HCT116 (cell line): ENCODE data around the gene C19orf44. TPM values are rescaled to one million over a fixed set of nuclear protein-coding genes. Genes with fewer than 3 reads are reported as not detected.

Source experiments
- ATAC-seq: fragments of 200-7000 bp; cut with Tn5 transposase; 2 replicates; pipeline ENCODE4 v1.9.1; 2020; ENCODE audit warnings: mild to moderate bottlenecking, moderate library complexity
- BruUV-seq: library from RNA; stranded (reverse); fragments of 400-500 nt; replicated peaks from 2 replicates; lab custom pipeline; 2021; lab: Mats Ljungman, UMichigan
- CTCF ChIA-PET: fragments of 300-600 bp; sonication (Branson Sonifier 250); formaldehyde crosslinking; loops from one replicate; lab custom pipeline; 2021; ENCODE audit warnings: antibody characterized with exemption; lab: Charles Lee
- POLR2A ChIA-PET: fragments of 300-600, 350-600 bp; sonication (Branson Sonifier 250); formaldehyde crosslinking; loops from one replicate; lab custom pipeline; 2021; ENCODE audit warnings: antibody characterized with exemption; lab: Charles Lee
- RAD21 ChIA-PET, 2 experiments: fragments of 300-600 bp; sonication (Branson Sonifier 250); formaldehyde crosslinking; loops; one replicate each; lab custom pipeline; 2023; ENCODE audit warnings: low total read pairs in 2 of 2; ENCODE audit not compliant: uncharacterized antibody in 2 of 2, unreplicated experiment in 2 of 2, low non-redundant PET in 1 of 2; lab: Charles Lee
- DNase-seq: peaks from one replicate; pipeline ENCODE4 v3.0.0-alpha.2; 2010; ENCODE audit warnings: low read depth, low spot score
- H2AFZ ChIP-seq: fragments of 200-600 bp; shearing (Covaris generic), sonication (generic); 2 replicates; pipeline ENCODE4 v1.6.1; 2017; ENCODE audit warnings: low read depth, mixed run types, mixed read lengths, antibody characterized with exemption, low read length; ENCODE audit not compliant: poor library complexity, severe bottlenecking
- H3K27ac ChIP-seq: 2 replicates; pipeline ENCODE4 v1.5.1; 2012; ENCODE audit warnings: low read depth, low read length
- H3K27me3 ChIP-seq: fragments of 200-600 bp; sonication (generic); 2 replicates; pipeline ENCODE4 v1.6.1; 2016; ENCODE audit warnings: mixed run types, low read length, mixed read lengths; ENCODE audit not compliant: insufficient read depth
- H3K36me3 ChIP-seq, 2 experiments: fragments of 200-500 bp in 1 of 2; fragments of 200-600 bp in 1 of 2; sonication (Bioruptor generic) in 1 of 2; sonication (generic) in 1 of 2; 2 replicates each; pipeline versions ENCODE4 v1.5.1 to v1.6.1; 2014 to 2016; ENCODE audit warnings: low read length in 2 of 2, inconsistent platforms in 1 of 2, mixed read lengths in 1 of 2, mixed run types in 1 of 2; ENCODE audit not compliant: insufficient read depth in 2 of 2, control insufficient read depth in 1 of 2
- H3K4me1 ChIP-seq, 2 experiments: fragments of 200-600 bp in 1 of 2; sonication (generic) in 1 of 2; 2 replicates each; pipeline versions ENCODE4 v1.5.1 to v1.6.1; 2012 to 2017; ENCODE audit warnings: low read length in 2 of 2, inconsistent platforms in 1 of 2, mild to moderate bottlenecking in 1 of 2, mixed read lengths in 1 of 2, mixed run types in 1 of 2, moderate library complexity in 1 of 2; ENCODE audit not compliant: insufficient read depth in 2 of 2, control insufficient read depth in 1 of 2
- H3K4me2 ChIP-seq: fragments of 200-600 bp; sonication (generic); 2 replicates; pipeline ENCODE4 v1.6.1; 2017; ENCODE audit warnings: mixed run types, low read length, mixed read lengths
- H3K4me3 ChIP-seq, 2 experiments: fragments of 200-600 bp in 1 of 2; sonication (generic) in 1 of 2; replicated peaks in 1 of 2; 2 replicates each; pipeline ENCODE4 v1.5.1; 2011 to 2016; ENCODE audit warnings: low read length in 2 of 2, control low read depth in 1 of 2, low read depth in 1 of 2, mild to moderate bottlenecking in 1 of 2, mixed read lengths in 1 of 2, mixed run types in 1 of 2
- H3K79me2 ChIP-seq: fragments of 200-600 bp; sonication (generic); 2 replicates; pipeline ENCODE4 v1.6.1; 2017; ENCODE audit warnings: mild to moderate bottlenecking, mixed run types, low read length, moderate library complexity, mixed read lengths; ENCODE audit not compliant: insufficient read depth
- H3K9ac ChIP-seq: fragments of 200-600 bp; sonication (generic); 2 replicates; pipeline ENCODE4 v1.6.1; 2016; ENCODE audit warnings: low read length, mixed read lengths
- H3K9me2 ChIP-seq: fragments of 200-600 bp; sonication (generic), shearing (Covaris generic); 2 replicates; pipeline ENCODE4 v1.6.1; 2017; ENCODE audit warnings: mixed run types, mild to moderate bottlenecking, moderate library complexity; ENCODE audit not compliant: insufficient read depth
- H3K9me3 ChIP-seq, 2 experiments: fragments of 200-500 bp in 1 of 2; fragments of 200-600 bp in 1 of 2; sonication (Bioruptor generic) in 1 of 2; sonication (generic) in 1 of 2; 2 replicates each; pipeline ENCODE4 v1.6.1; 2014 to 2017; ENCODE audit warnings: low read length in 2 of 2, mixed read lengths in 2 of 2, inconsistent platforms in 1 of 2, low read depth in 1 of 2, mild to moderate bottlenecking in 1 of 2, mixed run types in 1 of 2, moderate library complexity in 1 of 2; ENCODE audit not compliant: control insufficient read depth in 1 of 2, insufficient read depth in 1 of 2
- H4K20me1 ChIP-seq: fragments of 200-600 bp; sonication (generic), shearing (Covaris generic); 2 replicates; pipeline ENCODE4 v1.6.1; 2017; ENCODE audit warnings: mixed run types, mild to moderate bottlenecking, moderate library complexity; ENCODE audit not compliant: insufficient read depth
- CEBPB ChIP-seq: IDR thresholded peaks from 2 replicates; pipeline ENCODE4 v1.6.1; 2012; ENCODE audit warnings: low read depth
- EGR1 ChIP-seq: IDR thresholded peaks from 2 replicates; pipeline ENCODE4 v1.6.1; 2012; ENCODE audit warnings: low read depth
- ELF1 ChIP-seq: IDR thresholded peaks from 2 replicates; pipeline ENCODE4 v1.6.1; 2012; ENCODE audit warnings: low read depth, borderline replicate concordance
- EZH2 ChIP-seq: fragments of 200-600 bp; sonication (generic); IDR thresholded peaks from 2 replicates; pipeline ENCODE4 v1.6.1; 2017; ENCODE audit warnings: antibody characterized with exemption, mixed run types
- EZH2phosphoT487 ChIP-seq: fragments of 200-600 bp; IDR thresholded peaks from 2 replicates; pipeline ENCODE4 v1.6.1; 2018; ENCODE audit warnings: antibody characterized with exemption, borderline replicate concordance
- JUND ChIP-seq: IDR thresholded peaks from 2 replicates; pipeline ENCODE4 v1.6.1; 2012
- POLR2A ChIP-seq: IDR thresholded peaks from 2 replicates; pipeline ENCODE4 v1.7.0; 2011; ENCODE audit warnings: borderline replicate concordance; ENCODE audit not compliant: insufficient read depth, insufficient read length; ENCODE audit errors: extremely low read depth
- POLR2AphosphoS5 ChIP-seq: IDR thresholded peaks from 2 replicates; pipeline ENCODE4 v1.6.1; 2011; ENCODE audit warnings: mild to moderate bottlenecking, low read depth, low read length, moderate library complexity
- SP1 ChIP-seq: IDR thresholded peaks from 2 replicates; pipeline ENCODE4 v1.6.1; 2012; ENCODE audit warnings: low read depth
- TCF7L2 ChIP-seq: IDR thresholded peaks from 2 replicates; pipeline ENCODE4 v1.7.0; 2011; ENCODE audit warnings: borderline replicate concordance, inconsistent platforms; ENCODE audit not compliant: insufficient read depth, insufficient read length; ENCODE audit errors: extremely low read depth
- YY1 ChIP-seq: IDR thresholded peaks from 2 replicates; pipeline ENCODE4 v1.6.1; 2011; ENCODE audit warnings: low read length, low read depth, moderate library complexity, mild to moderate bottlenecking; ENCODE audit not compliant: insufficient replicate concordance; ENCODE audit errors: extremely low read depth
- ZBTB33 ChIP-seq: IDR thresholded peaks from 2 replicates; pipeline ENCODE4 v1.6.1; 2011; ENCODE audit warnings: mild to moderate bottlenecking, low read length, moderate library complexity; ENCODE audit not compliant: insufficient replicate concordance; ENCODE audit errors: extremely low read depth
- ZFX ChIP-seq: fragments of 450-650 bp; IDR thresholded peaks from 2 replicates; pipeline ENCODE4 v1.6.1; 2017
- ZNF274 ChIP-seq: fragments of 200-500 bp; sonication (Bioruptor generic); IDR thresholded peaks from 2 replicates; pipeline ENCODE4 v1.6.1; 2014; ENCODE audit warnings: mild to moderate bottlenecking, low read depth, low read length, inconsistent platforms
- intact Hi-C: fragments of 100-400 bp; cut with micrococcal nuclease; formaldehyde crosslinking; loops from 2 replicates; pipeline ENCODE4 v1.10.0; 2022
- total RNA-seq: library from RNA; stranded (reverse); gene quantifications from one replicate; pipeline ENCODE4 v1.2.1, GENCODE V29; 2021; ENCODE audit not compliant: unreplicated experiment

C19orf44 gene
- total RNA-seq, 1 experiment from 2014 or later, result 6.8 TPM

GRCh38 chr19:16522559-16523377, 26.6 kb downstream of the C19orf44 start:
- Histone ChIP-seq H3K79me2 (peaks cover 17% of the 10 kb centered on the region), H3K4me3 (no peak overlapping the region), H3K27ac (no peak overlapping the region), H3K4me1 (no peaks in the 10 kb centered on the region), H3K36me3 (peaks cover 51 to 78% of the 10 kb centered on the region in 2 experiments; a peak in 3 of 4 replicates), H2AFZ (no peak overlapping the region), H3K9me3 (no peaks in the 10 kb centered on the region), H4K20me1 (no peaks in the 10 kb centered on the region), H3K4me2 (no peak overlapping the region), H3K9me2 (no peaks in the 10 kb centered on the region), H3K27me3 (no peaks in the 10 kb centered on the region), H3K9ac (no peak overlapping the region)
- TF ChIP-seq YY1 (no peak), EGR1 (no peak), JUND (no peak), SP1 (no peak), ZBTB33 (no peak), POLR2A (no peak), ZNF274 (no peak), POLR2AphosphoS5 (no peak), ZFX (no peak), ELF1 (no peak), EZH2 (no peak), TCF7L2 (no peak), CEBPB (no peak), EZH2phosphoT487 (no peak)
- ChIA-PET POLR2A (no interaction called here), CTCF (no interaction called here), RAD21 (interaction anchor here in 1 of 2 experiments (0.7 kb wide), 1 partner anchor 45 kb away, joined by 4 read pairs; no protein-coding TSS in a partner anchor)
- BruUV-seq, result no TSS peak
- ATAC-seq (no peak), DNase-seq (no peak)
- intact Hi-C loops, result no loop called here
